ENCODE results near the gene CLCN5. TPM values are rescaled to one million over a fixed set of nuclear protein-coding genes. Genes with fewer than 3 reads are reported as not detected.

CLCN5 gene
- total and polyA plus RNA-seq, 10 of the 15 experiments (the other 5 are each of a cell fraction or from before 2014, with no cell fraction given): 0.33 to 3.8 (median 2.6) TPM

DNA sequence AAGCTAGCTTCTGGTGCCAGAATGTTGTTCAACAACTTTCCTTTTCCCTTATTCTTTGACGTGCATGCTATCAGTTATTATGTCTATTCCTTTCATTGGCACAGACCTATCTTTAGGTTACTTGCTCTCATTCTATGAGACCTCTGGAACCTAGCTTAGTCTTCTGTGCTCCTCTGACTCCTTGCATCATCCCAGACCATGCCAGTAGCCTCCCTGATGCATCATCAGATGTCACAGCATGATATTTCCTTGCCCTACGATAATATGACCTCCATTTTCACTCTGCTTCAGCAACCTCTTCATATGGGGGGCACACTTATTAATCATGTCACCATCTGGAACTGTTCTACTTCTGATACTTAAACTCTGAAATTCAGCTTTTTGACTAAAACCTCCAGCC is 37.2 kb downstream of the CLCN5 start:
- ATAC-seq: no peak
- no peak overlapping the region for H3K4me3 ChIP-seq
- H3K27me3 ChIP-seq (replicated peaks in 1 of 2; ENCODE audit: control insufficient read depth in 2 of 2, insufficient read depth in 2 of 2, low read length in 1 of 2): no peaks in the 10 kb centered on the region
- no peak for FAIRE-seq
- ChIA-PET CTCF (no interaction called here), SMC1A (ENCODE audit: uncharacterized antibody, unreplicated experiment) (interaction anchor here (1.4 kb wide), 1 partner anchor 44 kb away, joined by 3 read pairs; no protein-coding TSS in a partner anchor), POLR2A (no interaction called here), RAD21 (ENCODE audit: unreplicated experiment) (no interaction called here)
- no peak overlapping the region for H3K9ac ChIP-seq (ENCODE audit: control insufficient read depth, insufficient read depth, low read length)
- H3K36me3 ChIP-seq (ENCODE audit: control insufficient read depth in 2 of 2, insufficient read depth in 2 of 2, low read length in 1 of 2): no peaks in the 10 kb centered on the region
- WGBS (ENCODE audit: insufficient coverage, insufficient replicate concordance, low lambda C conversion rate, missing lambda C conversion rate): 27% methylated on average over 2 of the region's 2 CpGs
- DNase-seq (ENCODE audit: low read depth, low spot score): no peak
- in situ Hi-C loops (cut with MboI) (no loop called here), intact Hi-C loops (cut with micrococcal nuclease; ENCODE audit: unreplicated experiment) (no loop called here)
- H3K79me2 ChIP-seq (ENCODE audit: control insufficient read depth, insufficient read depth, low read length): no peaks in the 10 kb centered on the region
- no peak overlapping the region for H3K27ac ChIP-seq (ENCODE audit: control insufficient read depth, insufficient read depth)
- no peaks in the 10 kb centered on the region for H3K4me1 ChIP-seq (ENCODE audit: control insufficient read depth, insufficient read depth, low read length)
- H3K9me3 ChIP-seq (replicated peaks; ENCODE audit: control insufficient read depth, insufficient read depth, low read length): no peaks in the 10 kb centered on the region
- TF ChIP-seq NFYA (IDR thresholded peaks at IDR 0.05; ENCODE audit: borderline replicate concordance, low read depth, low read length) (no peak), RELA (IDR thresholded peaks at IDR 0.05; ENCODE audit: borderline replicate concordance, partially characterized antibody) (no peak), MYB (IDR thresholded peaks at IDR 0.05; ENCODE audit: borderline replicate concordance, low read depth, low read length) (no peak), SREBF1 (IDR thresholded peaks at IDR 0.05; ENCODE audit: low read length) (no peak), STAT3 (IDR thresholded peaks at IDR 0.05; ENCODE audit: low read depth, low read length) (no peak), HCFC1 (IDR thresholded peaks at IDR 0.05; ENCODE audit: low read length) (no peak), ZBED1 (IDR thresholded peaks at IDR 0.05; ENCODE audit: borderline replicate concordance) (no peak), ZNF207 (IDR thresholded peaks at IDR 0.05; ENCODE audit: borderline replicate concordance) (no peak), SUZ12 (IDR thresholded peaks at IDR 0.05; ENCODE audit: unreplicated experiment) (no peak), BRCA1 (IDR thresholded peaks at IDR 0.05; ENCODE audit: low read depth, low read length) (no peak), KDM1A (IDR thresholded peaks at IDR 0.05; ENCODE audit: borderline replicate concordance) (no peak), FOS (IDR thresholded peaks at IDR 0.05; ENCODE audit: borderline replicate concordance, extremely low read depth, insufficient read length) (no peak), HDAC2 (IDR thresholded peaks at IDR 0.05) (no peak)
- TF ChIP-seq, protein P1, sequence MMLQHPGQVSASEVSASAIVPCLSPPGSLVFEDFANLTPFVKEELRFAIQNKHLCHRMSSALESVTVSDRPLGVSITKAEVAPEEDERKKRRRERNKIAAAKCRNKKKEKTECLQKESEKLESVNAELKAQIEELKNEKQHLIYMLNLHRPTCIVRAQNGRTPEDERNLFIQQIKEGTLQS (IDR thresholded peaks at IDR 0.05; ENCODE audit: borderline replicate concordance, extremely low read depth, low read depth, low read length): no peak
- TF ChIP-seq, protein P2, sequence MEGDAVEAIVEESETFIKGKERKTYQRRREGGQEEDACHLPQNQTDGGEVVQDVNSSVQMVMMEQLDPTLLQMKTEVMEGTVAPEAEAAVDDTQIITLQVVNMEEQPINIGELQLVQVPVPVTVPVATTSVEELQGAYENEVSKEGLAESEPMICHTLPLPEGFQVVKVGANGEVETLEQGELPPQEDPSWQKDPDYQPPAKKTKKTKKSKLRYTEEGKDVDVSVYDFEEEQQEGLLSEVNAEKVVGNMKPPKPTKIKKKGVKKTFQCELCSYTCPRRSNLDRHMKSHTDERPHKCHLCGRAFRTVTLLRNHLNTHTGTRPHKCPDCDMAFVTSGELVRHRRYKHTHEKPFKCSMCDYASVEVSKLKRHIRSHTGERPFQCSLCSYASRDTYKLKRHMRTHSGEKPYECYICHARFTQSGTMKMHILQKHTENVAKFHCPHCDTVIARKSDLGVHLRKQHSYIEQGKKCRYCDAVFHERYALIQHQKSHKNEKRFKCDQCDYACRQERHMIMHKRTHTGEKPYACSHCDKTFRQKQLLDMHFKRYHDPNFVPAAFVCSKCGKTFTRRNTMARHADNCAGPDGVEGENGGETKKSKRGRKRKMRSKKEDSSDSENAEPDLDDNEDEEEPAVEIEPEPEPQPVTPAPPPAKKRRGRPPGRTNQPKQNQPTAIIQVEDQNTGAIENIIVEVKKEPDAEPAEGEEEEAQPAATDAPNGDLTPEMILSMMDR (IDR thresholded peaks at IDR 0.05 in 2 of 3, conservative IDR thresholded peaks at IDR 0.05 in 1 of 3; ENCODE audit: control insufficient read depth in 2 of 3, extremely low read depth in 1 of 3, insufficient read depth in 1 of 3, low read depth in 3 of 3, low read length in 3 of 3): no peak
- TF ChIP-seq, protein P3, sequence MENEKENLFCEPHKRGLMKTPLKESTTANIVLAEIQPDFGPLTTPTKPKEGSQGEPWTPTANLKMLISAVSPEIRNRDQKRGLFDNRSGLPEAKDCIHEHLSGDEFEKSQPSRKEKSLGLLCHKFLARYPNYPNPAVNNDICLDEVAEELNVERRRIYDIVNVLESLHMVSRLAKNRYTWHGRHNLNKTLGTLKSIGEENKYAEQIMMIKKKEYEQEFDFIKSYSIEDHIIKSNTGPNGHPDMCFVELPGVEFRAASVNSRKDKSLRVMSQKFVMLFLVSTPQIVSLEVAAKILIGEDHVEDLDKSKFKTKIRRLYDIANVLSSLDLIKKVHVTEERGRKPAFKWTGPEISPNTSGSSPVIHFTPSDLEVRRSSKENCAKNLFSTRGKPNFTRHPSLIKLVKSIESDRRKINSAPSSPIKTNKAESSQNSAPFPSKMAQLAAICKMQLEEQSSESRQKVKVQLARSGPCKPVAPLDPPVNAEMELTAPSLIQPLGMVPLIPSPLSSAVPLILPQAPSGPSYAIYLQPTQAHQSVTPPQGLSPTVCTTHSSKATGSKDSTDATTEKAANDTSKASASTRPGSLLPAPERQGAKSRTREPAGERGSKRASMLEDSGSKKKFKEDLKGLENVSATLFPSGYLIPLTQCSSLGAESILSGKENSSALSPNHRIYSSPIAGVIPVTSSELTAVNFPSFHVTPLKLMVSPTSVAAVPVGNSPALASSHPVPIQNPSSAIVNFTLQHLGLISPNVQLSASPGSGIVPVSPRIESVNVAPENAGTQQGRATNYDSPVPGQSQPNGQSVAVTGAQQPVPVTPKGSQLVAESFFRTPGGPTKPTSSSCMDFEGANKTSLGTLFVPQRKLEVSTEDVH (IDR thresholded peaks at IDR 0.05; ENCODE audit: low read depth, partially characterized antibody): no peak
- H3K4me2 ChIP-seq (ENCODE audit: control insufficient read depth, insufficient read depth): no peak overlapping the region
- H4K20me1 ChIP-seq (ENCODE audit: control insufficient read depth, insufficient read depth): no peaks in the 10 kb centered on the region
- no peak overlapping the region for H2AFZ ChIP-seq (ENCODE audit: control insufficient read depth, low read depth, low read length)
- BruUV-seq (replicated peaks): no TSS peak
